Renal cortical epithelial cell (primary cell): Measurements from ENCODE around the gene COL25A1. TPM values are rescaled to one million over a fixed set of nuclear protein-coding genes. Genes with fewer than 3 reads are reported as not detected.
"Not testable (repeated sequence)": the region's sequence is repeated elsewhere in the genome, so short reads cannot be mapped to it uniquely, and the experiment has no call there.

Experiments used
- DNase-seq: peaks from one replicate; pipeline ENCODE4 v3.0.0-alpha.2; 2011; ENCODE audit warnings: low read depth
- total RNA-seq: library from RNA; depleted of rRNA; stranded (reverse); fragments of >200 nt; gene quantifications from 2 replicates; pipeline ENCODE4 v1.2.3, GENCODE V29; 2014

COL25A1 gene
- total RNA-seq, 1 donor from 2014 or later, result 0.35 TPM

- no peak for DNase-seq
These were observed 177.4 kb downstream of the COL25A1 start for GRCh38 chr4:109125084-109125483.

- no peak for DNase-seq
These were observed 178.5 kb downstream of the COL25A1 start for GRCh38 chr4:109123951-109124350.

- no peak for DNase-seq
These were observed 180.9 kb downstream of the COL25A1 start for GRCh38 chr4:109121561-109121960.

- DNase-seq, result no peak
These were observed 182.6 kb downstream of the COL25A1 start for GRCh38 chr4:109119852-109120251.

GRCh38 chr4:109118635-109119034, 183.8 kb downstream of the COL25A1 start:
- no peak for DNase-seq

- DNase-seq, result no peak
These were observed 188.0 kb downstream of the COL25A1 start for GRCh38 chr4:109114501-109114900.

- DNase-seq, result no peak
These were observed 188.9 kb downstream of the COL25A1 start for GRCh38 chr4:109113521-109113920.

GRCh38 chr4:109111031-109111430, 191.4 kb downstream of the COL25A1 start:
- no peak for DNase-seq

- DNase-seq, result not testable (repeated sequence)
These were observed 194.2 kb downstream of the COL25A1 start for GRCh38 chr4:109108215-109108614.

- no peak for DNase-seq
These were observed 208.4 kb downstream of the COL25A1 start for GRCh38 chr4:109094056-109094455.

- no peak for DNase-seq
These were observed 210.6 kb downstream of the COL25A1 start for GRCh38 chr4:109091727-109092409.

GRCh38 chr4:109083911-109084310, 218.5 kb downstream of the COL25A1 start:
- no peak for DNase-seq

- DNase-seq, result no peak
These were observed 222.7 kb downstream of the COL25A1 start for GRCh38 chr4:109079731-109080130.

GRCh38 chr4:109079201-109079600, 223.3 kb downstream of the COL25A1 start:
- DNase-seq, result peak; percentile 73

GRCh38 chr4:109078724-109079123, 223.7 kb downstream of the COL25A1 start:
- DNase-seq, result peak; percentile 69

GRCh38 chr4:109077505-109077904, 225.0 kb downstream of the COL25A1 start:
- no peak for DNase-seq

GRCh38 chr4:109076709-109077108, 225.7 kb downstream of the COL25A1 start:
- DNase-seq, result not testable (repeated sequence)

GRCh38 chr4:109075621-109076020, 226.8 kb downstream of the COL25A1 start:
- DNase-seq, result no peak

- DNase-seq, result peak; percentile 76
These were observed 229.9 kb downstream of the COL25A1 start for GRCh38 chr4:109072595-109072994.

- DNase-seq, result not testable (repeated sequence)
These were observed 231.8 kb downstream of the COL25A1 start for GRCh38 chr4:109070677-109071076.

- DNase-seq, result peak; percentile 7
These were observed 234.8 kb downstream of the COL25A1 start for GRCh38 chr4:109067508-109068235.

GRCh38 chr4:109065006-109065405, 237.5 kb downstream of the COL25A1 start:
- no peak for DNase-seq

GRCh38 chr4:109053257-109053656, 249.2 kb downstream of the COL25A1 start:
- DNase-seq, result no peak
